LNCAP (cell line): Measurements from ENCODE around the gene ZNF85.

Experiments used
- TF ChIP-seq, protein P1 (sequence below): fragments of 450-650 bp; IDR thresholded peaks from 2 replicates; pipeline ENCODE4 v1.5.1; 2017; ENCODE audit warnings: mild to moderate bottlenecking

Gene ZNF85

DNA sequence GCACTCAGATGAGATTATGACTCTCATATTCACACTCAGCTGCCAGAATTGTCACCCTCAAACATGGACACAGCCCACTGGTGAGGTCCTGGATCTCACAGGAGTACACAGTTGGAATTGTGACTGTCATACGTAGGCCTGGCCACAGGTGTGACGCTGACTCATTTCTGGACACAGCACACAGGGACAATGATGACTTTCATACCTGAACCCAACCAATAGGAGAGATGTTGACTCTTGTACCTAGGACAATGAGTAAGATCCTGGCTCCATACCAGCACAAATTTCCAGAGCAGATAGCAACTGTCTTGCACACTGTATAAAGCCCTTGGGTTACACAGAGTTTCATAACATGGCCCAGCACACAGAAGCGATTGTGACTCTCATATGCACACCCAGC is 46.4 kb downstream of the ZNF85 start:
- TF ChIP-seq, protein P1, sequence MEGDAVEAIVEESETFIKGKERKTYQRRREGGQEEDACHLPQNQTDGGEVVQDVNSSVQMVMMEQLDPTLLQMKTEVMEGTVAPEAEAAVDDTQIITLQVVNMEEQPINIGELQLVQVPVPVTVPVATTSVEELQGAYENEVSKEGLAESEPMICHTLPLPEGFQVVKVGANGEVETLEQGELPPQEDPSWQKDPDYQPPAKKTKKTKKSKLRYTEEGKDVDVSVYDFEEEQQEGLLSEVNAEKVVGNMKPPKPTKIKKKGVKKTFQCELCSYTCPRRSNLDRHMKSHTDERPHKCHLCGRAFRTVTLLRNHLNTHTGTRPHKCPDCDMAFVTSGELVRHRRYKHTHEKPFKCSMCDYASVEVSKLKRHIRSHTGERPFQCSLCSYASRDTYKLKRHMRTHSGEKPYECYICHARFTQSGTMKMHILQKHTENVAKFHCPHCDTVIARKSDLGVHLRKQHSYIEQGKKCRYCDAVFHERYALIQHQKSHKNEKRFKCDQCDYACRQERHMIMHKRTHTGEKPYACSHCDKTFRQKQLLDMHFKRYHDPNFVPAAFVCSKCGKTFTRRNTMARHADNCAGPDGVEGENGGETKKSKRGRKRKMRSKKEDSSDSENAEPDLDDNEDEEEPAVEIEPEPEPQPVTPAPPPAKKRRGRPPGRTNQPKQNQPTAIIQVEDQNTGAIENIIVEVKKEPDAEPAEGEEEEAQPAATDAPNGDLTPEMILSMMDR = no peak

DNA sequence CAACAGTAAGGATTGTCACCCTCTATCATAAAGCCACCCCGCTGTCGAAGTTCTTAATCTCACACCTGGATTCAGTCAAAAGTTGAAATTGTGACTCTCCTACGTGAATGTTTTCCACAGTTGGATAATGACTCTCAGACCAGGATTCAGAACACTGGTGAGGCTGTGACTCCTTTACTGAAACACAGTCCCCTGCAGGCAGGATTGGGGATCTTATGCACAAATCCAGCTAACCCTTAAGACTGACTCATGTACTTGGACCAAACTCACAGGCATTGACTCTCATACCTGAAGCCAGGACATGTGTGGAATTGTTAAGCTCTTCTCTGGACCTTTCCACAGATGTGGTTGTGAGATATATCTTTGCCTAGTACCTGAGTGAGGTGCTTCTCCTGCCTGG is 46.8 kb downstream of the ZNF85 start:
- TF ChIP-seq, protein P1 = no peak

DNA sequence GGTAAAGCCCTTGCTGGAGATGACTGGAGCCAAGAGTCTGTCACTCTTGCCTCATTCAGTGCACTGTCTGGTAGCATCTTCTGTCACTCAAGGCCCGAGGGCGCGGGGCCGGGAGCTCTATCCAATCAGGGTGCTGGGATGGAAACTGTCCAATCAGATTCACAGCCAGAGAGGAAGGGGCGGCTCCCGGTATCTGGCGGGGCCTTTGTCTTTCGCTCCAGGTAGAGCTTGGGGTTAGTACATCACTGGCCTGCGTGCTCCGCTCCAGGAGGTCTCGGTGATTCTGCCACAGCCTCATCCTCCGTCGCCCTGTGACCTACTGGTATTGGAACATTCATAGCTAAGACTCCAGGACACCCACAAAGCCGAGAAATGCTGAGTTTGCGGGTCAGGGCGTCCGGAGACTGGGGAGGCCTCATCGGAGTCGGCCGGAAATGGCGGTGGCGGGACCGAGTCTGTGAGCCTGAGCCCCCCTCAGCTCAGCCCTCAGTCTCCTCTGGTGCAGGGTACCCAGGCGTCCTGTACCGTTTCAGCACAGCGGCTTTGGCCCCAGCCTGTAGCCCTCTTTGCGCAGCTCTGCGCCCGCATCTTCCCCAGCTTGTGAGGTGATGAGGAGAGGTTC is 76.8 kb downstream of the ZNF85 start:
- TF ChIP-seq, protein P1 = no peak
